Chondrocyte (in vitro differentiated cells): ENCODE results near the gene ADAMTS18. TPM values are rescaled to one million over a fixed set of nuclear protein-coding genes. Genes with fewer than 3 reads are reported as not detected.

Experiments used
- DNase-seq: peaks from one replicate; pipeline ENCODE4 v3.0.0; 2021; ENCODE audit warnings: mixed read lengths, low spot score
- H3K27ac Mint-ChIP-seq: one replicate; pipeline ENCODE4 v1.8.0; 2021; ENCODE audit warnings: mild to moderate bottlenecking, moderate library complexity, mixed read lengths; ENCODE audit not compliant: unreplicated experiment
- H3K27me3 Mint-ChIP-seq: 2 replicates; pipeline ENCODE4 v1.8.0; 2021; ENCODE audit warnings: low read depth, mixed read lengths
- H3K36me3 Mint-ChIP-seq: 2 replicates; pipeline ENCODE4 v1.8.0; 2021; ENCODE audit warnings: low read depth, mixed read lengths
- H3K4me1 Mint-ChIP-seq: 2 replicates; pipeline ENCODE4 v1.8.0; 2021; ENCODE audit warnings: low read depth, mild to moderate bottlenecking, mixed read lengths
- H3K4me3 Mint-ChIP-seq: one replicate; pipeline ENCODE4 v1.8.0; 2021; ENCODE audit warnings: mild to moderate bottlenecking, moderate library complexity, mixed read lengths; ENCODE audit not compliant: unreplicated experiment
- H3K9me3 Mint-ChIP-seq: 2 replicates; pipeline ENCODE4 v1.8.0; 2021; ENCODE audit warnings: low read depth, mixed read lengths
- total RNA-seq: library from RNA; stranded (reverse); gene quantifications from 3 replicates; pipeline ENCODE4 v1.2.1, GENCODE V29; 2021
- TF ChIP-seq, protein P1 (sequence below): fragments of 200-600 bp; sonication (generic); IDR thresholded peaks from 2 replicates; pipeline ENCODE4 v1.5.0; 2021; ENCODE audit warnings: antibody characterized with exemption, mild to moderate bottlenecking, moderate library complexity

The ADAMTS18 gene
- total RNA-seq, 1 donor from 2014 or later, result not detected

DNA sequence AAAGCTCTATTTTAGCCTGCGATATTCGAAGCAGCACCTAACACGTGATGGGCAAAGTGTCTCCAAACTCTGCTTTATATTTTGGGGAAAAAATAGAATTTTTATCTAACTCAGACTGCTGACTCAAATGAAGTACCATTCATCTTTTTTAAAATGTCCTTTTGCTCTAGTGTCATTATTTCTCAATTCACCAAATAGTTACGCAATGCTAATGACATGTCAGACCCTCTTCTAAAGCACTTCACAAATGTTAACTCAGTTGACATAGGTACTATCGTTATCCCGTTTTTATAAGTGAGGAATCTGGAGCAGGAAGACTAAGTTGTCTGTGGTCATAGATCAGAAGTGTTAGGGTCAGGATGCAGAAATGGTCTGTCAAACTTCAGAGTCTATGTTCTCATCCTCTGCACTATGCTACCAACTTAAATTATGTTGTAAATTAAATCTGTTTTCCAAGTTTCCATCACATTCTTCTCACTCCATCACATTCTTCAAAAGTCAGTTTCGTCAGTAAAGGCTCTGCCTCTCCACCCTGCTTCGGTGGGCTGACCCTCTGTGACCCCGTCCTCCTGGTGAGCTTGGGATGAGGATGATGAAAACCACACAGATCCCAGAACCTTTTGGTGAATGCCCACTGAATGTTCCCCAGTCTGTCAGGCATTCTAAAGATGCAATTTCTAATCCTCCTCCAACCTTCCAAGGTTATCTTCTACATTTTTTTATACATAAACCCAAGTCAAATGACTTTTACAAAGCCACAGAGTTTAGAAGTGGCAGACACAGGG is 102.8 kb downstream of the ADAMTS18 start:
- no peak overlapping the region for H3K4me3 Mint-ChIP-seq
- H3K27me3 Mint-ChIP-seq, result peaks cover 21% of the 10 kb centered on the region
- H3K9me3 Mint-ChIP-seq, result no peaks in the 10 kb centered on the region
- H3K27ac Mint-ChIP-seq, result no peak overlapping the region
- TF ChIP-seq, protein P1, sequence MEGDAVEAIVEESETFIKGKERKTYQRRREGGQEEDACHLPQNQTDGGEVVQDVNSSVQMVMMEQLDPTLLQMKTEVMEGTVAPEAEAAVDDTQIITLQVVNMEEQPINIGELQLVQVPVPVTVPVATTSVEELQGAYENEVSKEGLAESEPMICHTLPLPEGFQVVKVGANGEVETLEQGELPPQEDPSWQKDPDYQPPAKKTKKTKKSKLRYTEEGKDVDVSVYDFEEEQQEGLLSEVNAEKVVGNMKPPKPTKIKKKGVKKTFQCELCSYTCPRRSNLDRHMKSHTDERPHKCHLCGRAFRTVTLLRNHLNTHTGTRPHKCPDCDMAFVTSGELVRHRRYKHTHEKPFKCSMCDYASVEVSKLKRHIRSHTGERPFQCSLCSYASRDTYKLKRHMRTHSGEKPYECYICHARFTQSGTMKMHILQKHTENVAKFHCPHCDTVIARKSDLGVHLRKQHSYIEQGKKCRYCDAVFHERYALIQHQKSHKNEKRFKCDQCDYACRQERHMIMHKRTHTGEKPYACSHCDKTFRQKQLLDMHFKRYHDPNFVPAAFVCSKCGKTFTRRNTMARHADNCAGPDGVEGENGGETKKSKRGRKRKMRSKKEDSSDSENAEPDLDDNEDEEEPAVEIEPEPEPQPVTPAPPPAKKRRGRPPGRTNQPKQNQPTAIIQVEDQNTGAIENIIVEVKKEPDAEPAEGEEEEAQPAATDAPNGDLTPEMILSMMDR, result no peak
- H3K36me3 Mint-ChIP-seq, result no peaks in the 10 kb centered on the region
- DNase-seq, result no peak
- peaks cover 5% of the 10 kb centered on the region for H3K4me1 Mint-ChIP-seq

GRCh38 chr16:77331043-77331442 is 103.8 kb downstream of the ADAMTS18 start:
- TF ChIP-seq, protein P1, result no peak
- peaks cover 5% of the 10 kb centered on the region for H3K4me1 Mint-ChIP-seq
- no peak overlapping the region for H3K27ac Mint-ChIP-seq
- no peak overlapping the region for H3K4me3 Mint-ChIP-seq
- H3K36me3 Mint-ChIP-seq, result no peaks in the 10 kb centered on the region
- H3K9me3 Mint-ChIP-seq, result no peaks in the 10 kb centered on the region
- H3K27me3 Mint-ChIP-seq, result peaks cover 22% of the 10 kb centered on the region
- DNase-seq, result no peak

- Mint-ChIP-seq H3K9me3 (no peaks in the 10 kb centered on the region), H3K4me1 (peaks cover 5% of the 10 kb centered on the region), H3K36me3 (no peaks in the 10 kb centered on the region), H3K4me3 (no peak overlapping the region), H3K27me3 (peaks cover 25% of the 10 kb centered on the region), H3K27ac (no peak overlapping the region)
- no peak for DNase-seq
- TF ChIP-seq, protein P1, result no peak
Measured at GRCh38 chr16:77330332-77331042, 104.3 kb downstream of the ADAMTS18 start.

DNA sequence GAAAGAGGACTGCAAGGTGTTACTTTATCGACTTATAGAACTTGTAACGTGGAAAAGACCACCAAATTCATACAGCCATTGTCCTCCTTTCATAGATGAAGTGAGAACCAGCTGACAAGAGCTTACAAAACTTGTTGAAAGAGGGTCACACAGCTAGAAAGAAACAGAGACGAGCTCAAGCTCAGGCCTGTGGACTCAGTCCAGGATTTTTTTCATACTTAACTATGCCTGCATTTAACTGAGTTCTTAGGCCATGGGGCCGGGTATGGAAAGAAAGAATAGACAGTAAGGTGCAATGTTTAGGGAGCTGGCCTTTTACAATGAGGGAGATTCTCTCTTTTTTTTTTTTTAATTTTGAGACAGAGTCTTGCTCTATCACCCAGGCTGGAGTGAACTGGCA is 106.1 kb downstream of the ADAMTS18 start:
- Mint-ChIP-seq H3K4me1 (peaks cover 5% of the 10 kb centered on the region), H3K9me3 (no peaks in the 10 kb centered on the region), H3K27me3 (peaks cover 31% of the 10 kb centered on the region), H3K36me3 (no peaks in the 10 kb centered on the region), H3K27ac (no peak overlapping the region), H3K4me3 (no peak overlapping the region)
- no peak for DNase-seq
- TF ChIP-seq, protein P1, result no peak

- H3K27ac Mint-ChIP-seq, result no peak overlapping the region
Measured at GRCh38 chr16:77328274-77328673, 106.6 kb downstream of the ADAMTS18 start.

More at GRCh38 chr16:77328274-77328673, 106.6 kb downstream of the ADAMTS18 start:
- peaks cover 5% of the 10 kb centered on the region for H3K4me1 Mint-ChIP-seq
- no peaks in the 10 kb centered on the region for H3K9me3 Mint-ChIP-seq
- peaks cover 36% of the 10 kb centered on the region for H3K27me3 Mint-ChIP-seq
- no peak overlapping the region for H3K4me3 Mint-ChIP-seq
- DNase-seq, result no peak
- TF ChIP-seq, protein P1, result no peak
- H3K36me3 Mint-ChIP-seq, result no peaks in the 10 kb centered on the region
